CD4-positive, alpha-beta T cell (primary cell): ENCODE measurements around the gene ZSCAN5A. TPM values are rescaled to one million over a fixed set of nuclear protein-coding genes. Genes with fewer than 3 reads are reported as not detected.

Source experiments
- ATAC-seq: fragments of 200-7000 bp; cut with Tn5 transposase; one replicate; pipeline ENCODE4 v1.10.0; 2022; ENCODE audit warnings: mild to moderate bottlenecking; ENCODE audit not compliant: poor library complexity
- CTCF ChIA-PET: fragments of 350-600 bp; sonication (Branson Sonifier 250); formaldehyde crosslinking; loops from one replicate; lab custom pipeline; 2021; ENCODE audit warnings: antibody characterized with exemption, inconsistent platforms; lab: Charles Lee
- POLR2A ChIA-PET: fragments of 350-600 bp; sonication (Branson Sonifier 250); formaldehyde crosslinking; loops from one replicate; lab custom pipeline; 2021; ENCODE audit warnings: antibody characterized with exemption, inconsistent platforms; lab: Charles Lee
- DNase-seq, 14 experiments: peaks; one replicate each; pipeline ENCODE4 v3.0.0-alpha.2; 2013 to 2020; ENCODE audit warnings: mixed read lengths in 2 of 14
- H3K27ac ChIP-seq, 2 donors: one replicate each; pipeline versions ENCODE4 v1.5.1 to v1.7.0; 2013; ENCODE audit warnings: low read length in 2 of 2, low read depth in 1 of 2, mild to moderate bottlenecking in 1 of 2
- H3K27me3 ChIP-seq, 2 experiments: 1 replicate in 1 of 2; 2 replicates in 1 of 2; pipeline versions ENCODE4 v1.6.1 to v1.7.0; 2013; ENCODE audit warnings: low read length in 2 of 2, control low read depth in 1 of 2, mild to moderate bottlenecking in 1 of 2, moderate library complexity in 1 of 2; ENCODE audit not compliant: insufficient read depth in 2 of 2, control insufficient read depth in 1 of 2
- H3K36me3 ChIP-seq: one replicate; pipeline ENCODE4 v1.6.1; 2013; ENCODE audit warnings: low read length, control low read depth; ENCODE audit not compliant: insufficient read depth
- H3K4me1 ChIP-seq: one replicate; pipeline ENCODE4 v1.6.1; 2013; ENCODE audit warnings: low read length, control low read depth; ENCODE audit not compliant: insufficient read depth
- H3K4me3 ChIP-seq: one replicate; pipeline ENCODE4 v1.5.1; 2013; ENCODE audit warnings: mild to moderate bottlenecking, low read length, moderate library complexity
- H3K9me3 ChIP-seq, 2 experiments: 1 replicate in 1 of 2; 2 replicates in 1 of 2; pipeline versions ENCODE4 v1.6.1 to v1.7.0; 2013; ENCODE audit warnings: low read length in 2 of 2, mild to moderate bottlenecking in 2 of 2, control low read depth in 1 of 2, moderate library complexity in 1 of 2; ENCODE audit not compliant: control insufficient read depth in 1 of 2, insufficient read depth in 1 of 2
- H3K27ac Mint-ChIP-seq: one replicate; pipeline ENCODE4 v1.8.0; 2020; ENCODE audit warnings: mixed read lengths
- H3K27me3 Mint-ChIP-seq: one replicate; pipeline ENCODE4 v1.8.0; 2021; ENCODE audit warnings: mixed read lengths
- H3K36me3 Mint-ChIP-seq: one replicate; pipeline ENCODE4 v1.8.0; 2021; ENCODE audit warnings: low read depth, mixed read lengths
- H3K4me1 Mint-ChIP-seq: one replicate; pipeline ENCODE4 v1.8.0; 2021; ENCODE audit warnings: low read depth, mixed read lengths
- H3K4me3 Mint-ChIP-seq: one replicate; pipeline ENCODE4 v1.8.0; 2020; ENCODE audit warnings: mild to moderate bottlenecking, mixed read lengths
- H3K9me3 Mint-ChIP-seq: one replicate; pipeline ENCODE4 v1.8.0; 2020; ENCODE audit warnings: mixed read lengths
- CTCF ChIP-seq: fragments of 200-600 bp; IDR thresholded peaks from one replicate; pipeline ENCODE4 v1.8.0; 2022; ENCODE audit warnings: antibody characterized with exemption, mild to moderate bottlenecking
- intact Hi-C, 2 experiments: fragments of 100-400 bp; cut with DNase I in 1 of 2; cut with micrococcal nuclease in 1 of 2; formaldehyde crosslinking; loops; one replicate each; pipeline versions ENCODE4 v1.15.1 to v1.9.0; 2023 to 2025; cut with DNase I, micrococcal nuclease
- total RNA-seq, 174 experiments: library from RNA in 2 of 174; stranded (reverse) in 2 of 174; gene quantifications; one replicate each; pipeline ENCODE4 v1.2.3 and lab custom pipeline; 2021 to 2026

Gene ZSCAN5A
- total RNA-seq, 2 experiments from 2014 or later: 3.3 to 4.4 TPM

- H3K9me3 ChIP-seq: no peaks in the 10 kb centered on the region
- peaks cover 0 to 2% of the 10 kb centered on the region in 2 experiments for H3K27me3 ChIP-seq
- intact Hi-C loops: no loop called here
- no peak overlapping the region for H3K27ac Mint-ChIP-seq
- no peaks in the 10 kb centered on the region for H3K36me3 ChIP-seq
- H3K4me1 Mint-ChIP-seq: no peaks in the 10 kb centered on the region
- no peak for TF ChIP-seq CTCF
- no peaks in the 10 kb centered on the region for H3K4me1 ChIP-seq
- POLR2A ChIA-PET: no interaction called here
- H3K36me3 Mint-ChIP-seq: no peaks in the 10 kb centered on the region
- CTCF ChIA-PET: no interaction called here
- DNase-seq (no peak), ATAC-seq (no peak)
- H3K4me3 ChIP-seq: no peak overlapping the region
- H3K27ac ChIP-seq: no peak overlapping the region
- no peaks in the 10 kb centered on the region for H3K9me3 Mint-ChIP-seq
- no peak overlapping the region for H3K4me3 Mint-ChIP-seq
- H3K27me3 Mint-ChIP-seq: no peaks in the 10 kb centered on the region
Measured at GRCh38 chr19:56193981-56194640, 120.5 kb downstream of the ZSCAN5A start.

- TF ChIP-seq CTCF: no peak
- H3K9me3 Mint-ChIP-seq: no peaks in the 10 kb centered on the region
Measured at GRCh38 chr19:56191711-56192110, 122.9 kb downstream of the ZSCAN5A start.

GRCh38 chr19:56191115-56191514 is 123.5 kb downstream of the ZSCAN5A start:
- no peaks in the 10 kb centered on the region for H3K9me3 Mint-ChIP-seq
- H3K4me3 Mint-ChIP-seq: no peak overlapping the region
- no peaks in the 10 kb centered on the region for H3K9me3 ChIP-seq
- H3K4me1 ChIP-seq: no peaks in the 10 kb centered on the region
- ChIA-PET POLR2A (no interaction called here), CTCF (no interaction called here)
- no peak for ATAC-seq
- TF ChIP-seq CTCF: no peak
- H3K4me3 ChIP-seq: no peak overlapping the region
- no peak overlapping the region for H3K27ac Mint-ChIP-seq
- H3K36me3 ChIP-seq: no peaks in the 10 kb centered on the region
- H3K36me3 Mint-ChIP-seq: no peaks in the 10 kb centered on the region
- intact Hi-C loops: no loop called here
- no peak overlapping the region for H3K27ac ChIP-seq
- no peaks in the 10 kb centered on the region for H3K4me1 Mint-ChIP-seq
- peaks cover 4% of the 10 kb centered on the region for H3K27me3 Mint-ChIP-seq
- no peak for DNase-seq
- H3K27me3 ChIP-seq: peaks cover 0 to 2% of the 10 kb centered on the region in 2 experiments

More at GRCh38 chr19:56191711-56192110, 122.9 kb downstream of the ZSCAN5A start:
- Mint-ChIP-seq H3K4me1 (no peaks in the 10 kb centered on the region), H3K27me3 (peaks cover 4% of the 10 kb centered on the region), H3K36me3 (no peaks in the 10 kb centered on the region), H3K27ac (no peak overlapping the region), H3K4me3 (no peak overlapping the region)
- Histone ChIP-seq H3K27ac (no peak overlapping the region), H3K9me3 (no peaks in the 10 kb centered on the region), H3K4me1 (no peaks in the 10 kb centered on the region), H3K27me3 (peaks cover 0 to 2% of the 10 kb centered on the region in 2 experiments), H3K4me3 (no peak overlapping the region), H3K36me3 (no peaks in the 10 kb centered on the region)
- no peak for ATAC-seq
- intact Hi-C loops: no loop called here
- DNase-seq: no peak
- ChIA-PET POLR2A (no interaction called here), CTCF (no interaction called here)
